Stimulated activated naive CD8-positive, alpha-beta T cell treated with anti-CD3 and anti-CD28 coated beads, Interleukin-15, amount 100 ng/mL, for 72 hours (primary cell): ENCODE results near the gene CYP27A1.

Source experiments
- ATAC-seq: fragments of 150-1000 bp; cut with Tn5 transposase; 2 replicates; pipeline ENCODE4 v1.10.0; 2021; ENCODE audit warnings: mild to moderate bottlenecking, moderate library complexity
- DNase-seq, 2 donors: peaks; one replicate each; pipeline ENCODE4 v3.0.0; 2021 to 2022
- H3K27ac Mint-ChIP-seq, 2 donors: one replicate each; pipeline ENCODE4 v1.8.0; 2022; ENCODE audit warnings: mild to moderate bottlenecking in 2 of 2, mixed read lengths in 2 of 2, moderate library complexity in 2 of 2
- H3K27me3 Mint-ChIP-seq: one replicate; pipeline ENCODE4 v1.8.0; 2022; ENCODE audit warnings: mixed read lengths
- H3K4me1 Mint-ChIP-seq: one replicate; pipeline ENCODE4 v1.8.0; 2022; ENCODE audit warnings: mild to moderate bottlenecking, mixed read lengths
- H3K4me3 Mint-ChIP-seq, 2 donors: one replicate each; pipeline ENCODE4 v1.8.0; 2022; ENCODE audit warnings: mild to moderate bottlenecking in 2 of 2, mixed read lengths in 2 of 2, moderate library complexity in 1 of 2
- H3K9me3 Mint-ChIP-seq, 2 donors: one replicate each; pipeline ENCODE4 v1.8.0; 2022; ENCODE audit warnings: mixed read lengths in 2 of 2

CYP27A1 gene

GRCh38 chr2:218781691-218782527, at the start of gene CYP27A1:
TSS of gene CYP27A1 (plus strand) at chr2:218782147. CDS start at chr2:218782183, 36 bp downstream.
- peaks cover 0 to 11% of the 10 kb centered on the region in 2 donors for H3K9me3 Mint-ChIP-seq
- H3K4me1 Mint-ChIP-seq, result no peaks in the 10 kb centered on the region
- no peak within 1 kb of the TSS for H3K27ac Mint-ChIP-seq
- DNase-seq (peak in 1 of 2 donors; percentile 3), ATAC-seq (peak; percentile 56)
- peaks cover 69% of the 10 kb centered on the region for H3K27me3 Mint-ChIP-seq
- H3K4me3 Mint-ChIP-seq, result peak within 1 kb of the TSS; percentile 30 to 52

- H3K27ac Mint-ChIP-seq, result no peak overlapping the region
- peaks cover 2 to 3% of the 10 kb centered on the region in 2 donors for H3K9me3 Mint-ChIP-seq
- DNase-seq (no peak), ATAC-seq (no peak)
- H3K27me3 Mint-ChIP-seq, result no peaks in the 10 kb centered on the region
- H3K4me3 Mint-ChIP-seq, result no peak overlapping the region
- H3K4me1 Mint-ChIP-seq, result peaks cover 30% of the 10 kb centered on the region
Measured at GRCh38 chr2:218732761-218733158, 49.2 kb upstream of the CYP27A1 start.

GRCh38 chr2:218733171-218734021, 48.6 kb upstream of the CYP27A1 start:
- DNase-seq (peak in 1 of 2 donors; percentile 50), ATAC-seq (peak; percentile 99)
- Mint-ChIP-seq H3K27ac (peak overlapping the region; percentile 5 to 92), H3K9me3 (no peaks in the 10 kb centered on the region), H3K4me3 (peak overlapping the region in 1 of 2 donors; percentile 9), H3K4me1 (peaks cover 30% of the 10 kb centered on the region), H3K27me3 (no peaks in the 10 kb centered on the region)

- DNase-seq, result no peak
- no peak for ATAC-seq
- Mint-ChIP-seq H3K9me3 (no peaks in the 10 kb centered on the region), H3K4me1 (peaks cover 30% of the 10 kb centered on the region), H3K27ac (peak overlapping the region; percentile 5 to 92), H3K4me3 (no peak overlapping the region), H3K27me3 (no peaks in the 10 kb centered on the region)
Measured at GRCh38 chr2:218734190-218734975, 47.6 kb upstream of the CYP27A1 start.

- ATAC-seq (no peak), DNase-seq (no peak)
- no peak overlapping the region for H3K4me3 Mint-ChIP-seq
- H3K9me3 Mint-ChIP-seq, result no peaks in the 10 kb centered on the region
- H3K27ac Mint-ChIP-seq, result no peak overlapping the region
- no peaks in the 10 kb centered on the region for H3K27me3 Mint-ChIP-seq
- H3K4me1 Mint-ChIP-seq, result peaks cover 30% of the 10 kb centered on the region
Measured at GRCh38 chr2:218736531-218736930, 45.4 kb upstream of the CYP27A1 start.

GRCh38 chr2:218743068-218743467, 38.9 kb upstream of the CYP27A1 start:
- DNase-seq (no peak), ATAC-seq (no peak)
- Mint-ChIP-seq H3K4me3 (no peak overlapping the region), H3K27ac (no peak overlapping the region), H3K27me3 (no peaks in the 10 kb centered on the region), H3K4me1 (peaks cover 23% of the 10 kb centered on the region), H3K9me3 (no peaks in the 10 kb centered on the region)

GRCh38 chr2:218744615-218745014, 37.3 kb upstream of the CYP27A1 start:
- no peak for DNase-seq
- Mint-ChIP-seq H3K9me3 (no peaks in the 10 kb centered on the region), H3K4me3 (peak overlapping the region in 1 of 2 donors; percentile 1), H3K27ac (peak overlapping the region; percentile 0 to 2), H3K27me3 (no peaks in the 10 kb centered on the region), H3K4me1 (peaks cover 23% of the 10 kb centered on the region)
- ATAC-seq, result no peak

GRCh38 chr2:218745160-218745558, 36.8 kb upstream of the CYP27A1 start:
- Mint-ChIP-seq H3K9me3 (no peaks in the 10 kb centered on the region), H3K4me3 (no peak overlapping the region), H3K4me1 (peaks cover 23% of the 10 kb centered on the region), H3K27me3 (no peaks in the 10 kb centered on the region), H3K27ac (peak overlapping the region in 1 of 2 donors; percentile 54)
- DNase-seq (no peak), ATAC-seq (no peak)

GRCh38 chr2:218745559-218746469, 36.1 kb upstream of the CYP27A1 start:
- no peak overlapping the region for H3K27ac Mint-ChIP-seq
- ATAC-seq, result no peak
- H3K27me3 Mint-ChIP-seq, result no peaks in the 10 kb centered on the region
- H3K4me1 Mint-ChIP-seq, result peaks cover 23% of the 10 kb centered on the region
- no peak for DNase-seq
- no peak overlapping the region for H3K4me3 Mint-ChIP-seq
- H3K9me3 Mint-ChIP-seq, result no peaks in the 10 kb centered on the region

GRCh38 chr2:218746470-218746795, 35.5 kb upstream of the CYP27A1 start:
- no peak overlapping the region for H3K27ac Mint-ChIP-seq
- H3K27me3 Mint-ChIP-seq, result no peaks in the 10 kb centered on the region
- no peak for DNase-seq
- H3K4me1 Mint-ChIP-seq, result peaks cover 23% of the 10 kb centered on the region
- no peaks in the 10 kb centered on the region for H3K9me3 Mint-ChIP-seq
- H3K4me3 Mint-ChIP-seq, result no peak overlapping the region
- ATAC-seq, result no peak

GRCh38 chr2:218746960-218747359, 35.0 kb upstream of the CYP27A1 start:
- Mint-ChIP-seq H3K27me3 (no peaks in the 10 kb centered on the region), H3K4me1 (peaks cover 23% of the 10 kb centered on the region), H3K4me3 (no peak overlapping the region), H3K9me3 (no peaks in the 10 kb centered on the region), H3K27ac (no peak overlapping the region)
- ATAC-seq (no peak), DNase-seq (no peak)

GRCh38 chr2:218748741-218749441, 33.1 kb upstream of the CYP27A1 start:
- ATAC-seq (no peak), DNase-seq (no peak)
- Mint-ChIP-seq H3K9me3 (no peaks in the 10 kb centered on the region), H3K27ac (peak overlapping the region in 1 of 2 donors; percentile 22), H3K4me1 (peaks cover 17% of the 10 kb centered on the region), H3K4me3 (no peak overlapping the region), H3K27me3 (no peaks in the 10 kb centered on the region)

- H3K27me3 Mint-ChIP-seq, result no peaks in the 10 kb centered on the region
Measured at GRCh38 chr2:218754201-218754600, 27.7 kb upstream of the CYP27A1 start.

GRCh38 chr2:218754781-218755180, 27.2 kb upstream of the CYP27A1 start:
- Mint-ChIP-seq H3K4me3 (no peak overlapping the region), H3K27ac (no peak overlapping the region), H3K9me3 (no peaks in the 10 kb centered on the region), H3K27me3 (no peaks in the 10 kb centered on the region), H3K4me1 (no peaks in the 10 kb centered on the region)
- DNase-seq (no peak), ATAC-seq (no peak)

More at GRCh38 chr2:218754201-218754600, 27.7 kb upstream of the CYP27A1 start:
- H3K4me1 Mint-ChIP-seq, result no peaks in the 10 kb centered on the region
- ATAC-seq, result no peak
- no peak overlapping the region for H3K27ac Mint-ChIP-seq
- DNase-seq, result no peak
- no peaks in the 10 kb centered on the region for H3K9me3 Mint-ChIP-seq
- H3K4me3 Mint-ChIP-seq, result no peak overlapping the region
